Smooth muscle cell (in vitro differentiated cells): ENCODE measurements around the gene APP. TPM values are rescaled to one million over a fixed set of nuclear protein-coding genes. Genes with fewer than 3 reads are reported as not detected.

Experiments
- DNase-seq: peaks from one replicate; lab custom pipeline; 2025; ENCODE audit not compliant: unreplicated experiment; lab: John Stamatoyannopoulos, UW
- H2AFZ ChIP-seq: fragments of 200-600 bp; sonication (generic); 2 replicates; pipeline ENCODE4 v1.6.0; 2016; ENCODE audit warnings: antibody characterized with exemption, low read depth, mild to moderate bottlenecking
- H3F3A ChIP-seq: fragments of 200-600 bp; sonication (generic); 2 replicates; pipeline ENCODE4 v1.6.0; 2017; ENCODE audit warnings: antibody characterized with exemption, low read depth
- H3K27ac ChIP-seq: fragments of 200-600 bp; sonication (generic); 2 replicates; pipeline ENCODE4 v1.5.1; 2016; ENCODE audit warnings: low read depth, mild to moderate bottlenecking
- H3K27me3 ChIP-seq: fragments of 200-600 bp; sonication (generic); 2 replicates; pipeline ENCODE4 v1.6.1; 2016; ENCODE audit warnings: low read depth, mild to moderate bottlenecking
- H3K36me3 ChIP-seq: fragments of 200-600 bp; sonication (generic); 2 replicates; pipeline ENCODE4 v1.5.1; 2016; ENCODE audit warnings: low read depth
- H3K4me1 ChIP-seq: fragments of 200-600 bp; sonication (generic); 2 replicates; pipeline ENCODE4 v1.5.1; 2016; ENCODE audit warnings: low read depth
- H3K4me2 ChIP-seq: fragments of 200-600 bp; sonication (generic); 2 replicates; pipeline ENCODE4 v1.6.0; 2016; ENCODE audit warnings: mild to moderate bottlenecking
- H3K4me3 ChIP-seq: fragments of 200-600 bp; sonication (generic); 2 replicates; pipeline ENCODE4 v1.5.1; 2016; ENCODE audit warnings: mild to moderate bottlenecking
- H3K79me2 ChIP-seq: fragments of 200-600 bp; sonication (generic); 2 replicates; pipeline ENCODE4 v1.6.0; 2016; ENCODE audit warnings: low read depth, mild to moderate bottlenecking
- H3K9ac ChIP-seq: fragments of 200-600 bp; sonication (generic); 2 replicates; pipeline ENCODE4 v1.6.0; 2016; ENCODE audit warnings: low read depth
- H3K9me3 ChIP-seq: fragments of 200-600 bp; sonication (generic); replicated peaks from 2 replicates; pipeline ENCODE4 v1.5.1; 2016; ENCODE audit warnings: low read depth
- H4K20me1 ChIP-seq: fragments of 200-600 bp; sonication (generic); 2 replicates; pipeline ENCODE4 v1.6.0; 2016; ENCODE audit warnings: low read depth
- WGBS: methylation state at CpG from one replicate; pipeline ENCODE4 v1.1.7; 2016; ENCODE audit warnings: low lambda C conversion rate; 5-methylcytosine and 5-hydroxymethylcytosine counted together
- polyA plus RNA-seq: library from polyadenylated mRNA; unstranded; fragments of >200 nt; fragmentation: Nextera tagmentation; extraction: Ambion mirVana; gene quantifications from 2 replicates; pipeline ENCODE4 v1.2.1, GENCODE V29; 2016
- total RNA-seq: library from RNA; depleted of rRNA; stranded (reverse); fragments of >200 nt; gene quantifications from 2 replicates; pipeline ENCODE4 v1.2.3, GENCODE V29; 2014
- TF ChIP-seq, protein P1 (sequence below): fragments of 200-600 bp; sonication (generic); IDR thresholded peaks from 2 replicates; pipeline ENCODE4 v1.5.1; 2017; ENCODE audit warnings: borderline replicate concordance, mild to moderate bottlenecking, antibody characterized with exemption; ENCODE audit not compliant: insufficient read depth, poor library complexity, severe bottlenecking

APP gene
- total and polyA plus RNA-seq, 2 experiments from 2014 or later, result 65.3 to 459 TPM

DNA sequence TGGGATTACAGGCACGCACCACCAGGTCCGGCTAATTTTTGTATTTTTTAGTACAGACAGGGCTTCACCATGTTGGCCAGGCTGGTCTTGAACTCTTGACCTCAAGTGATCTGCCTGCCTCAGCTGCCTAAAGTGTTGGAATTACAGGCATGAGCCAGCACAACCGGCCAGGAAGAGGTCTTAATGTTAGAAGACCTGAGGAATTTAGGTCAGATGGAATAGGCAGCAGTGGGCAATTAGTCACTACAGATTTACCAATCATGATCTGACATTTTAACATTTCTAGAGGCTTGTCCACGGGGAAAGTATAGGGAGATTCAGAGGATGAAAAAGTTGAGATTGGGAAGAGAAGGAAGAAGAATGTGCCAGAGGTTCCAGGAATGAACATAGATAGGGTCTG is 8.9 kb upstream of the APP start:
- Histone ChIP-seq H3K9me3 (no peaks in the 10 kb centered on the region), H3F3A (peaks cover 7% of the 10 kb centered on the region), H2AFZ (no peak overlapping the region), H3K36me3 (no peaks in the 10 kb centered on the region), H3K4me2 (no peak overlapping the region), H3K27me3 (no peaks in the 10 kb centered on the region), H3K4me1 (peaks cover 7% of the 10 kb centered on the region), H3K79me2 (no peaks in the 10 kb centered on the region), H4K20me1 (no peaks in the 10 kb centered on the region), H3K9ac (no peak overlapping the region), H3K4me3 (no peak overlapping the region), H3K27ac (peak overlapping the region; percentile 49)
- 61% methylated on average over 4 of the region's 4 CpGs for WGBS
- TF ChIP-seq, protein P1, sequence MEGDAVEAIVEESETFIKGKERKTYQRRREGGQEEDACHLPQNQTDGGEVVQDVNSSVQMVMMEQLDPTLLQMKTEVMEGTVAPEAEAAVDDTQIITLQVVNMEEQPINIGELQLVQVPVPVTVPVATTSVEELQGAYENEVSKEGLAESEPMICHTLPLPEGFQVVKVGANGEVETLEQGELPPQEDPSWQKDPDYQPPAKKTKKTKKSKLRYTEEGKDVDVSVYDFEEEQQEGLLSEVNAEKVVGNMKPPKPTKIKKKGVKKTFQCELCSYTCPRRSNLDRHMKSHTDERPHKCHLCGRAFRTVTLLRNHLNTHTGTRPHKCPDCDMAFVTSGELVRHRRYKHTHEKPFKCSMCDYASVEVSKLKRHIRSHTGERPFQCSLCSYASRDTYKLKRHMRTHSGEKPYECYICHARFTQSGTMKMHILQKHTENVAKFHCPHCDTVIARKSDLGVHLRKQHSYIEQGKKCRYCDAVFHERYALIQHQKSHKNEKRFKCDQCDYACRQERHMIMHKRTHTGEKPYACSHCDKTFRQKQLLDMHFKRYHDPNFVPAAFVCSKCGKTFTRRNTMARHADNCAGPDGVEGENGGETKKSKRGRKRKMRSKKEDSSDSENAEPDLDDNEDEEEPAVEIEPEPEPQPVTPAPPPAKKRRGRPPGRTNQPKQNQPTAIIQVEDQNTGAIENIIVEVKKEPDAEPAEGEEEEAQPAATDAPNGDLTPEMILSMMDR, result no peak
- DNase-seq, result no peak

DNA sequence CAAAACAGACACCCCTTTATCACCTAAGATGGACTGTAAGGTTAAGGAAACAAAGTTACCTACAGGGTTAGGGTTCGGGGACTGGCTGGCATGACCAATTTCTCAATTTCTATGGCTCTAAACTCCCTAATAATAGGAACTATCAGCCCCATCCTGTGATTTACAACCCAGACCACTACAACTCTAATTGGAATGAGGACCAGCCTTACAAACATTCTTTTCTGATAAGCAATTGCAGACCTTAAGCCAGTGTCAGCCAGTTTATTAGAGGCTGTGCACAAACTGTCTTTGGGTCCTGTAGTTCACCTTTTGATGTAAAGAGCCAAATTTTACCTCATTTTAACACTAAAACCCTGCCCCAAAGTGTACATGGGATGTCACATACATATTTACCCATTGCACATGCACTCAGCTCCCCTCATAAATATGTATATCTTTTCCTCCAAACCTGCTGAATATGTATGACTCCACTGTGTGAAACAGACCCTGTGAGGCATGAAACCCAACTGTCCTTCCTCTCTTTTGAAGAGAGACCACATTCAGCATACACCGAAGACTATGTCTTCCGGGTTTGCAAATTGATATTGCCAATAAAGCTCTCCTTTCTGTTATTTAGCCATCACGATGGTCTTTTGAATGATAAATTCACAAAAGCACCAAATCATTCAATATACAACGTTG is 7.3 kb upstream of the APP start:
- Histone ChIP-seq H3K4me3 (no peak overlapping the region), H2AFZ (no peak overlapping the region), H4K20me1 (no peaks in the 10 kb centered on the region), H3F3A (peaks cover 7% of the 10 kb centered on the region), H3K27ac (peak overlapping the region; percentile 66), H3K4me1 (peaks cover 7% of the 10 kb centered on the region), H3K4me2 (peak overlapping the region; percentile 13), H3K79me2 (no peaks in the 10 kb centered on the region), H3K9me3 (no peaks in the 10 kb centered on the region), H3K27me3 (no peaks in the 10 kb centered on the region), H3K9ac (peak overlapping the region; percentile 5), H3K36me3 (no peaks in the 10 kb centered on the region)
- 88% methylated on average over 5 of the region's 5 CpGs for WGBS
- TF ChIP-seq, protein P1, result no peak
- DNase-seq, result no peak

DNA sequence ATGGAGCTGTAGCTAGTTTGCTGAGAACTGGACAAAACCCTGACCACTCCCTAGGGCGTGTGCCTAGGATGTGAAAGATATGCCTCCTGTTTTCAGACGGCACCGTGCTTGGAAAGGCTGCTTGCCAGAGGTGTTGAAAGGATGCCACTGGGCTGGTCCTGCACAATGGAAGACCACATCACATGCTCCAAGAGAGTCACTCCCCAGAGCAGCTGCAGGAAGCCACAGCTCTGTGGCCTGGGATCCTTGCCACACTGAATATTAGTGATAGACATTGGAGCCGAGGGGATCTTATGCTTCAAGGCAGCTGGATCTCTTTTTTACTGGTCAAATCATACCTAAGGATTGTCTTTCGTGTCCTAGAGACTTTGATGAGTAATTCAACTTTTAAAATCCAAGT is 6.6 kb upstream of the APP start:
- no peak overlapping the region for H3K4me3 ChIP-seq
- H3K79me2 ChIP-seq, result no peaks in the 10 kb centered on the region
- H3K9ac ChIP-seq, result peak overlapping the region; percentile 5
- no peaks in the 10 kb centered on the region for H3K9me3 ChIP-seq
- H2AFZ ChIP-seq, result no peak overlapping the region
- H3K4me1 ChIP-seq, result peaks cover 7% of the 10 kb centered on the region
- H3K27ac ChIP-seq, result peak overlapping the region; percentile 66
- peak overlapping the region; percentile 13 for H3K4me2 ChIP-seq
- TF ChIP-seq, protein P1, result no peak
- DNase-seq, result no peak
- WGBS, result 50% methylated on average over 5 of the region's 5 CpGs
- no peaks in the 10 kb centered on the region for H3K27me3 ChIP-seq
- no peaks in the 10 kb centered on the region for H4K20me1 ChIP-seq
- H3F3A ChIP-seq, result peaks cover 7% of the 10 kb centered on the region
- no peaks in the 10 kb centered on the region for H3K36me3 ChIP-seq
